ENCODE measurements around the gene PNPLA1. TPM values are rescaled to one million over a fixed set of nuclear protein-coding genes. Genes with fewer than 3 reads are reported as not detected.

Gene PNPLA1
- total and polyA plus RNA-seq, 2 donors (not counting 1 experiment from before 2014, with no cell fraction given) = 0.02 TPM; not detected in 1

DNA sequence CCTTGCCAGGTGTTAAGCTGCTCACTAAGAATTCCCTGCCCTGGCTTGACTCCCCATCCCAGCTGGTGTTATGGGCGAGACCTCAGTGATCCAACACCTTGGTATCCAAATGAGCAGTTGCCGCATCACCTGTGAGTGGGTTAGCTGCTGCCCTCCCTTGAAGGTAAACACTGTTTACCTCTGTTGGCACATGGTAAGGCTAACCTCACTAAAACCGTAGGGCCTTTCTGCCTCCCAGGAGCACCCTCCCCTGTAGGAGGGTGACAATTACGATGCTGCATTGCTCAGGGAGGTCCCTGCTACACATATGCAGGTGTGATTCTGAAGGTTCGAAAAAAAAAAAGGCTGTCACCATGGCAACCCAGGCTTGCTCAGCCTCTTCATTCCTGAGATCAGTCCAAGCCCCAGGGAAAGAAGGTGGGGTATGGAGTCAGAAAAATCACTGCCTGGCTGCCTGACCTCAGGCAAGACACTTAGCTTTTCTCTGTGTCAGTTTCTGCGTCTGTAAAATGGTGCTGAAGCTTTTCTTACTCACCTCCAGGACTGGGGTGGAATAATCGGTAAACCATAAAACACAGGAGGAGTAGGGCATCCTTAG, 19.5 kb downstream of the PNPLA1 start:
- Histone ChIP-seq H3K9ac (ENCODE audit: insufficient read depth, low read length) (no peak overlapping the region), H3K36me3 (ENCODE audit: control insufficient read depth, insufficient read depth, low read length) (no peaks in the 10 kb centered on the region), H3K9me3 (ENCODE audit: control insufficient read depth, insufficient read depth, low read depth, low read length) (no peaks in the 10 kb centered on the region), H4K20me1 (ENCODE audit: control insufficient read depth, extremely low read depth, insufficient read depth, low read length) (no peaks in the 10 kb centered on the region), H3K4me2 (ENCODE audit: extremely low read depth, insufficient read depth, low read length) (no peak overlapping the region), H3K4me3 (replicated peaks in 1 of 4; ENCODE audit: control extremely low read depth in 1 of 4, insufficient read depth in 1 of 4, low read depth in 3 of 4, low read length in 4 of 4) (no peak overlapping the region), H3K4me1 (ENCODE audit: control insufficient read depth, extremely low read depth, insufficient read depth, low read length) (no peaks in the 10 kb centered on the region), H3K27me3 (ENCODE audit: control insufficient read depth, insufficient read depth, low read length) (peaks cover 11% of the 10 kb centered on the region), H2AFZ (ENCODE audit: low read length) (no peak overlapping the region), H3K79me2 (ENCODE audit: control insufficient read depth, insufficient read depth, low read length) (no peaks in the 10 kb centered on the region), H3K27ac (ENCODE audit: insufficient read depth, low read length) (no peak overlapping the region)
- no peak for TF ChIP-seq EZH2 (IDR thresholded peaks at IDR 0.05; ENCODE audit: low read length, missing control alignments)
- TF ChIP-seq, protein P1, sequence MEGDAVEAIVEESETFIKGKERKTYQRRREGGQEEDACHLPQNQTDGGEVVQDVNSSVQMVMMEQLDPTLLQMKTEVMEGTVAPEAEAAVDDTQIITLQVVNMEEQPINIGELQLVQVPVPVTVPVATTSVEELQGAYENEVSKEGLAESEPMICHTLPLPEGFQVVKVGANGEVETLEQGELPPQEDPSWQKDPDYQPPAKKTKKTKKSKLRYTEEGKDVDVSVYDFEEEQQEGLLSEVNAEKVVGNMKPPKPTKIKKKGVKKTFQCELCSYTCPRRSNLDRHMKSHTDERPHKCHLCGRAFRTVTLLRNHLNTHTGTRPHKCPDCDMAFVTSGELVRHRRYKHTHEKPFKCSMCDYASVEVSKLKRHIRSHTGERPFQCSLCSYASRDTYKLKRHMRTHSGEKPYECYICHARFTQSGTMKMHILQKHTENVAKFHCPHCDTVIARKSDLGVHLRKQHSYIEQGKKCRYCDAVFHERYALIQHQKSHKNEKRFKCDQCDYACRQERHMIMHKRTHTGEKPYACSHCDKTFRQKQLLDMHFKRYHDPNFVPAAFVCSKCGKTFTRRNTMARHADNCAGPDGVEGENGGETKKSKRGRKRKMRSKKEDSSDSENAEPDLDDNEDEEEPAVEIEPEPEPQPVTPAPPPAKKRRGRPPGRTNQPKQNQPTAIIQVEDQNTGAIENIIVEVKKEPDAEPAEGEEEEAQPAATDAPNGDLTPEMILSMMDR (conservative IDR thresholded peaks at IDR 0.05 in 1 of 2, IDR thresholded peaks at IDR 0.05 in 1 of 2; ENCODE audit: low read depth in 1 of 2, low read length in 2 of 2) = no peak
- DNase-seq (ENCODE audit: low read depth in 2 of 2) = peak in 1 of 2 donors; percentile 13

DNA sequence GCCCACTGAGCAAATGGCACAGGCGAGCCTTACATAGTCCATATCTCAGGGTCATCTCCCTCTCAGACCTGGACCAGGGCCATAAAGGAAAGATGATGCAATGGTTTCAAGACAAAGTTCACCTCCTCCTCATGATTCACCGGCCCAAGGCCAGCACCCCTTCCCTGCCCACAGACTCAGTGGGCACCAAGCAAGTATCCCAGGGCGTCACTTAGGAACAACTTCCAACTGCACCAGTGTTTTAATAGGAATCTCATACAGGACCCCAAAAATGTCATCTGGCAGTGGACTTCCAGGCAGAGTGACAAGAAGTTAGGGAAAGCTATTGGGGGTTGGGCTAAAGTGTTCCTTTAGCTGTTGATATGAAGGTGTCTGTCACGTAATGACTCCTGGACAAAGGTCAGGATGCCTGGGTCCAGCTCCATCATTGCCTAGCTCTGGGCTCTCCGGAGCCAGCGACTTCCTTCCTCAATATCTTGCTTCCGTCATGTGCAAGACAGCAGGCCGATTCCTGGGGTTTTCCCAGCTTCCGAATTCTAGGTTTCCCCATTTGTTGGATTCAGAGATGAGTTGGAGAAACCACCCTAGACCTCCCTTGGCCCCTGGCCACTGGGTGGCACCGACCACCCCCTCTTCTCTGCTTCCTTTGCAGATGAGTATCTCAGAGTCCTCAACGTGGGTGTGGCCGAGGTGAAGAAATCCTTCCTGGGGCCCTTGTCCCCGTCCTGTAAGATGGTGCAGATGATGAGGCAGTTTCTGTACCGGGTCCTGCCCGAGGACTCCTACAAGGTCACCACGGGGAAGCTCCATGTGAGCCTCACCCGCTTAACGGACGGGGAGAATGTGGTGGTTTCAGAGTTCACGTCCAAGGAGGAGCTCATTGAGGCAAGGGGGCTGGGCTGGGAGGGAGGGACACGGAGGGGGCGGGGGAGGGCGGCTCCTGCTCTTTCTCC, 21.1 kb downstream of the PNPLA1 start:
- peak; percentile 10 to 54 for DNase-seq (ENCODE audit: low read depth in 2 of 2)
- no peak overlapping the region for H3K4me2 ChIP-seq (ENCODE audit: extremely low read depth, insufficient read depth, low read length)
- no peak overlapping the region for H3K9ac ChIP-seq (ENCODE audit: insufficient read depth, low read length)
- peaks cover 1% of the 10 kb centered on the region for H3K27me3 ChIP-seq (ENCODE audit: control insufficient read depth, insufficient read depth, low read length)
- H4K20me1 ChIP-seq (ENCODE audit: control insufficient read depth, extremely low read depth, insufficient read depth, low read length) = no peaks in the 10 kb centered on the region
- TF ChIP-seq EZH2 (IDR thresholded peaks at IDR 0.05; ENCODE audit: low read length, missing control alignments) = no peak
- TF ChIP-seq, protein P1 (conservative IDR thresholded peaks at IDR 0.05 in 1 of 2, IDR thresholded peaks at IDR 0.05 in 1 of 2; ENCODE audit: low read depth in 1 of 2, low read length in 2 of 2) = no peak
- H3K4me3 ChIP-seq (replicated peaks in 1 of 4; ENCODE audit: control extremely low read depth in 1 of 4, insufficient read depth in 1 of 4, low read depth in 3 of 4, low read length in 4 of 4) = no peak overlapping the region
- H3K79me2 ChIP-seq (ENCODE audit: control insufficient read depth, insufficient read depth, low read length) = no peaks in the 10 kb centered on the region
- H3K9me3 ChIP-seq (ENCODE audit: control insufficient read depth, insufficient read depth, low read depth, low read length) = no peaks in the 10 kb centered on the region
- no peaks in the 10 kb centered on the region for H3K4me1 ChIP-seq (ENCODE audit: control insufficient read depth, extremely low read depth, insufficient read depth, low read length)
- no peak overlapping the region for H2AFZ ChIP-seq (ENCODE audit: low read length)
- H3K36me3 ChIP-seq (ENCODE audit: control insufficient read depth, insufficient read depth, low read length) = no peaks in the 10 kb centered on the region
- H3K27ac ChIP-seq (ENCODE audit: insufficient read depth, low read length) = no peak overlapping the region

DNA sequence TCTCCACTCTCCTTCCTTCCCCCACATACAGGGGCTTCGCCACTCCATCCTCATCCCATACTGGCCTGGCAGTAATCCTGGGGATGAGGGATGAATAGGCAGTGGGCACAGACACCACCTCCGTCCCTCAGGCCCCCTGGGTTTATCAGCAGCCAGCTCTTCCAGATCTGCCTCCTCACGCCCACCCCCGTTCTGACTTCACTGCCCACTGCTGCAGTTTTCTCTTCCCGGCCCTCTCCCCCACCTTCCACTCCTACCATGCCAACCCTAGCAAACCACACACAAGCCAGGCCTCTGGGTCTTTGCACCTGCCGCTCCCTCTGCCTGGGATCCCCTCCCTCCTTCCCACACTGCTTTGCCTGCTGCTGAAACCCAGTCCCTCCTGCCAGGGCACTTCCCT, 22.3 kb downstream of the PNPLA1 start:
- H3K4me3 ChIP-seq (replicated peaks in 1 of 4; ENCODE audit: control extremely low read depth in 1 of 4, insufficient read depth in 1 of 4, low read depth in 3 of 4, low read length in 4 of 4) = no peak overlapping the region
- H3K9ac ChIP-seq (ENCODE audit: insufficient read depth, low read length) = no peak overlapping the region
- H3K79me2 ChIP-seq (ENCODE audit: control insufficient read depth, insufficient read depth, low read length) = no peaks in the 10 kb centered on the region
- no peaks in the 10 kb centered on the region for H3K4me1 ChIP-seq (ENCODE audit: control insufficient read depth, extremely low read depth, insufficient read depth, low read length)
- DNase-seq (ENCODE audit: low read depth in 2 of 2) = no peak
- H3K27ac ChIP-seq (ENCODE audit: insufficient read depth, low read length) = no peak overlapping the region
- TF ChIP-seq, protein P1 (conservative IDR thresholded peaks at IDR 0.05 in 1 of 2, IDR thresholded peaks at IDR 0.05 in 1 of 2; ENCODE audit: low read depth in 1 of 2, low read length in 2 of 2) = no peak
- TF ChIP-seq EZH2 (IDR thresholded peaks at IDR 0.05; ENCODE audit: low read length, missing control alignments) = no peak
- no peak overlapping the region for H2AFZ ChIP-seq (ENCODE audit: low read length)
- no peaks in the 10 kb centered on the region for H3K36me3 ChIP-seq (ENCODE audit: control insufficient read depth, insufficient read depth, low read length)
- no peaks in the 10 kb centered on the region for H3K27me3 ChIP-seq (ENCODE audit: control insufficient read depth, insufficient read depth, low read length)
- H3K4me2 ChIP-seq (ENCODE audit: extremely low read depth, insufficient read depth, low read length) = no peak overlapping the region
- no peaks in the 10 kb centered on the region for H3K9me3 ChIP-seq (ENCODE audit: control insufficient read depth, insufficient read depth, low read depth, low read length)
- no peaks in the 10 kb centered on the region for H4K20me1 ChIP-seq (ENCODE audit: control insufficient read depth, extremely low read depth, insufficient read depth, low read length)

Measured in fibroblast of lung (primary cell).